HEK293 (cell line): ENCODE data around the gene SLC48A1.

Experiments used
- PRDM1 ChIP-seq: fragments of 450-650 bp; formaldehyde crosslinking; IDR thresholded peaks from 2 replicates; pipeline ENCODE4; 2016; ENCODE audit warnings: missing biosample characterization, missing genetic modification characterization
- YY1 ChIP-seq: fragments of 450-650 bp; formaldehyde crosslinking; IDR thresholded peaks from 2 replicates; pipeline ENCODE4 v1.5.1; 2018; ENCODE audit warnings: missing biosample characterization, missing genetic modification characterization
- ZNF701 ChIP-seq: fragments of 450-650 bp; formaldehyde crosslinking; IDR thresholded peaks from 2 replicates; pipeline ENCODE4 v1.5.1; 2016; ENCODE audit warnings: missing biosample characterization, missing genetic modification characterization
- ZNF768 ChIP-seq: fragments of 450-650 bp; formaldehyde crosslinking; IDR thresholded peaks from 2 replicates; pipeline ENCODE4 v1.5.1; 2018; ENCODE audit warnings: missing biosample characterization, mild to moderate bottlenecking, missing genetic modification characterization
- TF ChIP-seq, protein P1 (sequence below): sonication (generic); formaldehyde crosslinking; IDR thresholded peaks from 2 replicates; pipeline ENCODE4 v1.8.1; 2022; ENCODE audit warnings: mild to moderate bottlenecking, moderate library complexity, missing genetic modification reagents

DNA sequence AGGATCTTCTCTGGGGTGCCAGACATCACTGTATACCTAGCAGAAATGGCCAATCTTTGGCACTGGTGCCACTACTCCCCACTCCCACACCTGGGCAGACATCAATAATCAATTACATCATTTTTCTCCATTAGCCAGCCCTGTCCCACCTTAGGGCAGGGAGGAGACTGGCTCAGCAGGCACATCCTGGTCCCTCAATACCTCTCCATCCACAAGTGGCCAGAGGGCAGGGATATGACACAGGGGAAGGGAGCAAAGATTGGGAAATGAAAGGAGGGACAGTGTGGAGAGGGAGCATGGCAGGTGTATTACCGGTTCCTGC, 24.6 kb upstream of the SLC48A1 start:
- no peak for TF ChIP-seq ZNF701 (tag by site-specific recombination)
- no peak for TF ChIP-seq ZNF768 (tag by site-specific recombination)
- no peak for TF ChIP-seq PRDM1
- no peak for TF ChIP-seq YY1 (tag by site-specific recombination)
- TF ChIP-seq, protein P1, sequence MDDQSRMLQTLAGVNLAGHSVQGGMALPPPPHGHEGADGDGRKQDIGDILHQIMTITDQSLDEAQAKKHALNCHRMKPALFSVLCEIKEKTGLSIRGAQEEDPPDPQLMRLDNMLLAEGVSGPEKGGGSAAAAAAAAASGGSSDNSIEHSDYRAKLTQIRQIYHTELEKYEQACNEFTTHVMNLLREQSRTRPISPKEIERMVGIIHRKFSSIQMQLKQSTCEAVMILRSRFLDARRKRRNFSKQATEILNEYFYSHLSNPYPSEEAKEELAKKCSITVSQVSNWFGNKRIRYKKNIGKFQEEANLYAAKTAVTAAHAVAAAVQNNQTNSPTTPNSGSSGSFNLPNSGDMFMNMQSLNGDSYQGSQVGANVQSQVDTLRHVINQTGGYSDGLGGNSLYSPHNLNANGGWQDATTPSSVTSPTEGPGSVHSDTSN = no peak
